IPS-18c (cell line): Measurements from ENCODE around the gene SPTBN4.
A peak's percentile ranks its signal among the peaks of the same experiment; 100 is the strongest.
"Not testable (repeated sequence)": the region's sequence is repeated elsewhere in the genome, so short reads cannot be mapped to it uniquely, and the experiment has no call there.

Experiments used
- H3K4me3 ChIP-seq: 2 replicates; pipeline ENCODE4 v1.7.0; 2013; ENCODE audit warnings: low read depth, mild to moderate bottlenecking, low read length, moderate library complexity; ENCODE audit not compliant: insufficient read depth
- H3K9me3 ChIP-seq: one replicate; pipeline ENCODE4 v1.6.1; 2013; ENCODE audit warnings: mild to moderate bottlenecking, low read length, moderate library complexity; ENCODE audit not compliant: control insufficient read depth, insufficient read depth

Gene SPTBN4

DNA sequence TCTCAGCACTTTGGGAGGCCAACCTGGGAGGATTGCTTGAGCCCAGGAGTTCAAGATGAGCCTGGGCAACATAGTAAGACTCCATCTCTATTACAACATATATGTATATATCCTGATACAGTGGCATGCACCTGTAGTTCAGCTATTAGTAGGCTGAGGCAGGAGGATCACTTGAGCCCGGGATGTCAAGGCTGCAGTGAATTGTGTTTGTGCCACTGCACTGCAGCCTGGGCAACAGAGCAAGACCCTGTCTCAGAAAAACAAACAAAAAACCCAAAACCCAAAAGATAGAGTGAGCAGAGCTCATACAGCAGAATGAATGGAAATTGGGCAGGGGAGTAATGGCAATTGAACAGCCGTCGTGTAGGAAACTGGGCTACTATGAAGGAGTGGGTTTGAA lies 92.6 kb downstream of the SPTBN4 start:
- Histone ChIP-seq H3K9me3 (peaks cover 2% of the 10 kb centered on the region), H3K4me3 (no peak overlapping the region)

- no peak overlapping the region for H3K4me3 ChIP-seq
- no peaks in the 10 kb centered on the region for H3K9me3 ChIP-seq
Measured at GRCh38 chr19:40560092-40560507, 93.3 kb downstream of the SPTBN4 start.

- Histone ChIP-seq H3K9me3 (no peaks in the 10 kb centered on the region), H3K4me3 (no peak overlapping the region)
Measured at GRCh38 chr19:40561947-40562346, 95.1 kb downstream of the SPTBN4 start.

GRCh38 chr19:40564535-40564934 lies 97.7 kb downstream of the SPTBN4 start:
- not testable (repeated sequence) for H3K9me3 ChIP-seq, H3K4me3 ChIP-seq

DNA sequence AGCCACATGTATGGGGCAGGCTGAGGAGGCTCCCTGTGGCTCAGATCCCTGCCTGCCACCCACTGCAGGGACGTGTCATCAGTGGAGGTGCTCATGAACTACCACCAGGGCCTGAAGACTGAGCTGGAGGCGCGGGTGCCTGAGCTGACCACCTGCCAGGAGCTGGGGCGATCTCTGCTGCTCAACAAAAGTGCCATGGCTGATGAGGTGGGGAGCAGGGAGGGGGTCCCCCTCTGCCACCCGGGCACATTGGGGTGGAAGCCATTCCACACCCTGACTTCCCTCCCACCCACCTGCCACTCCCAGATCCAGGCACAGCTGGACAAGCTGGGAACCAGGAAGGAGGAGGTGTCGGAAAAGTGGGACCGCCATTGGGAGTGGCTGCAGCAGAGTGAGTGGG lies 98.6 kb downstream of the SPTBN4 start:
- H3K4me3 ChIP-seq: no peak overlapping the region
- no peaks in the 10 kb centered on the region for H3K9me3 ChIP-seq

- no peak overlapping the region for H3K4me3 ChIP-seq
- no peaks in the 10 kb centered on the region for H3K9me3 ChIP-seq
Measured at GRCh38 chr19:40565910-40566495, 99.2 kb downstream of the SPTBN4 start.

DNA sequence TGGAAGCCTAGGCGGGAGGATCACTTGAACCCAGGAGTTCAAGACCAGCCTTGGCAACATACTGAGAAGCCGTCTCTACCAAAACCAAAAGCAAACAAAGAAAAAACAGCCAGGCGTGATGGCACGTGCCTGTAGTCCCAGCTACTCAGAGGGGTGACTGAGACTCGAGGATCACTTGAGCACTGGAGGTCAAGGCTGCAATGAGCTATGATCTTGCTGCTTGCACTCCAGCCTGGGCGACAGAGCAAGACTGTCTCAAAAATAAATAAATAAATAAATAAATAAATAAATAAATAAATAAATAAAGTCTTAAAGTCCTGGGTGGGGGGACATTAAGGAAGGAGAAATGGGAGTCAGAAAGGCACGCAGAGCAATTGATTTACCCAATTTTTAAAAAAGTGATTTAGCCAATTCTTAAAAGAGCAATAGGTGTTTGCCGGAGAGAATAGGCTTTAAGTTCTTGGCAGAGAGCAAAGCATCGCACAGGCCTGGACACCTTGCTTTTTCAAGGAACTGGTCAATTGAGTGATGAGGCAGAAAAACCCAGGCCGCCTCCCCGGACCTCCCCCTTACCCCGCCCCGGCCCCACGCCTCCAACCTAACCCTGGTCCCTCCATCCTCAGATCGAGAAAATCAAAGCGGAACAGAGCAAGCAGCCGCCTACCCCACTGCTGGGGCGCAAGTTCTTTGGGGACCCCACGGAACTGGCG lies 100.4 kb downstream of the SPTBN4 start:
- H3K4me3 ChIP-seq: peak overlapping the region; percentile 43; the same call in 1 of the 2 replicates
- no peaks in the 10 kb centered on the region for H3K9me3 ChIP-seq

DNA sequence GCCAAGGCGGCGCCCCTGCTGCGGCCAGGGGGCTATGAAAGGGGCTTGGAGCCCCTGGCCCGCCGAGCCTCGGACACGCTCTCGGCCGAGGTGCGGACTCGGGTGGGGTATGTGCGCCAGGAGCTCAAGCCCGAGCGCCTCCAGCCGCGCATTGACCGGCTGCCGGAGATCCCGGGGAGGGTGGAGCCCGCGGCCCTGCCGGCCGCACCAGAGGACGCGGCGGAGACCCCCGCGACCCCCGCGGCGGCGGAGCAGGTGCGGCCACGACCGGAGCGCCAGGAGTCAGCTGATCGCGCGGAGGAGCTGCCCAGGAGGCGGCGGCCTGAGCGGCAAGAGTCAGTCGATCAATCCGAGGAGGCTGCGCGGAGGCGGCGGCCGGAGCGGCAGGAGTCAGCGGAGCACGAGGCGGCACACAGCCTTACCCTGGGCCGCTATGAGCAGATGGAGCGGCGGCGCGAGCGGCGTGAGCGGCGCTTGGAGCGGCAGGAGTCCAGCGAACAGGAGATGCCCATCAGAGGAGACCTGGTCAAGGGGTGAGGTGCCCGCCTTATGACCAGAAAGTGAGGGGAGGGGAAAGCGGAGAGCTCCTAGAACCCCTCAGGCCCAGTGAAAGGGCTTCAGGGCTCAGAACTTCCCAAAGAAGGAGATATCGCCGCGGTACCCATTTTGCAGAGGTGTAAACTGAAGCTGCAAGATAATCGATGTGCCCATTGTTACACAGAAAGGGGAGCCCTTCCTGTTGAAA lies 101.1 kb downstream of the SPTBN4 start:
- H3K4me3 ChIP-seq: peak overlapping the region; percentile 43

DNA sequence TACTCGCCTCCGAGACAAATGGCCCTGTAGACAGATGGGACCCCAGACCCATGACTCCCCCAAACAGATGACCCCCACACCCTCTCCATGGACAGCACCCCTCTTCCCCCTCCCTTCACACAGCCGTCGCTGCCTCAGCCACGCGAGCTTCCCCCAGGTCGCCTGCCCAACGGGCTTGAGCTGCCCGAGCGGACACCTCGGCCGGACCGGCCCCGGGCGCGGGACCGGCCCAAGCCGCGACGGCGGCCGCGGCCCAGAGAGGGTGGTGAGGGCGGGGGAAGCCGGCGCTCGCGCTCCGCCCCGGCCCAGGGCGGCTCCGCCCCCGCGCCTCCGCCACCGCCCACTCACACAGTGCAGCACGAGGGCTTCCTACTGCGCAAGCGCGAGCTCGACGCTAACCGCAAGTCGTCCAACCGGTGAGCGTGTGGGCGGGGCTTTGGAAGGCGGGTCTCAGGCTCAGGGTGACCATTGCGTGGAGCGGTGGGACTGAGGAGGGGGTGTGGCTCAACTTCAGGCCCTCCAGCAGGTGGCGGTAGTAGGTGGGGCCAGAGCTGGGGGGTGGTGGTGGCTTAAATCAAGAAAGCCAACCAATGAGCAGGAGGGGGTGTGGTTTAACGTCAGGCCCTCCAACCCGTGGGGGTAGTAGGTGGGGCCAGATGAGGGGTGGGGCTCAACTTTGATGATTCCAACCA lies 103.7 kb downstream of the SPTBN4 start:
- H3K9me3 ChIP-seq: no peaks in the 10 kb centered on the region
- peak overlapping the region; percentile 57 for H3K4me3 ChIP-seq

More for the DNA sequence above, 101.1 kb downstream of the SPTBN4 start:
- no peaks in the 10 kb centered on the region for H3K9me3 ChIP-seq

DNA sequence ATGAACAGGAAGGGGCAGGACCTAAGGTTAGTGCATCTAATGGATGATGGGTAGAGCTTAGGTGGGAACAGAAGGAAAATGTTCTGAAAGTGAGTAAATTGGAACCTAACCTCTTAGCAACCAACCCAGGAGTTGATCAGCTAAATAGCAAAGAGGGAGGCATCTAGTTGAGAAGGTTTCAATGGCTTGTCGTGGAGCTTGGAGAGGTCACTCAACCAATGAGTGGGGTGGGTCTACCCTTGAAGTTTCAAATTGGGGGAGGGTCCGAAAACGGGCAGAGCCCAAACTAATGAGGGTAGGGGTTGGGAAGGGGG lies 104.2 kb downstream of the SPTBN4 start:
- H3K4me3 ChIP-seq: 0 out of 2 replicates have a peak overlapping the region, but pooled peaks have one; percentile 21
- no peaks in the 10 kb centered on the region for H3K9me3 ChIP-seq

DNA sequence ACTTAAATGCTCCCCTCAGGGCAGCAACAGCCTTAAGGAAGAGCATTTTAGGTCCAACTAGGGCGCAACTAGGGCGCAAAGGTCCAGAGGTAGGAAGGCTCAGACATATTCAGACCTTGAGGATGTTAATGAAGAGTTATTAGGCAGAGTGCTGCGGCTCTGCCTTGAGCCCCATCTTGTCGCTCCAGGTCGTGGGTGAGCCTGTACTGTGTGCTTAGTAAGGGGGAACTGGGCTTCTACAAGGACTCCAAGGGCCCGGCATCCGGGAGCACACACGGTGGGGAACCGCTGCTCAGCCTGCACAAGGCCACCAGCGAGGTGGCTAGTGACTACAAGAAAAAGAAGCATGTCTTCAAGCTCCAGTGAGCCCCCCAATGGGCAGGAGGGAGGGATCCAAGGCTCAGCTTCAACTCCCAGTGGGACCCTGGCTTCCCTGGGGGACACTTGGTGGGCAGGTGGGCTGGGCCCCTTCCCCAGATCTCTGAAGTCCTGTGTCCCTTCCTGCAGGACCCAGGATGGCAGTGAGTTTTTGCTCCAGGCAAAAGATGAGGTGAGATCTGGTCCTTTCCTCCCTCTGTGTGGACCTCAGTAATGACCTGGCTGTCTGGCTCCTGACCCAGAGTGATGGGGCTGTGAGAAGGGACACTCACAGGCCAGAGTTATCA lies 105.2 kb downstream of the SPTBN4 start:
- no peaks in the 10 kb centered on the region for H3K9me3 ChIP-seq
- no peak overlapping the region for H3K4me3 ChIP-seq

- Histone ChIP-seq H3K9me3 (no peaks in the 10 kb centered on the region), H3K4me3 (peak overlapping the region; percentile 82; the same call in 1 of the 2 replicates)
Measured at GRCh38 chr19:40575326-40575725, 108.5 kb downstream of the SPTBN4 start.

DNA sequence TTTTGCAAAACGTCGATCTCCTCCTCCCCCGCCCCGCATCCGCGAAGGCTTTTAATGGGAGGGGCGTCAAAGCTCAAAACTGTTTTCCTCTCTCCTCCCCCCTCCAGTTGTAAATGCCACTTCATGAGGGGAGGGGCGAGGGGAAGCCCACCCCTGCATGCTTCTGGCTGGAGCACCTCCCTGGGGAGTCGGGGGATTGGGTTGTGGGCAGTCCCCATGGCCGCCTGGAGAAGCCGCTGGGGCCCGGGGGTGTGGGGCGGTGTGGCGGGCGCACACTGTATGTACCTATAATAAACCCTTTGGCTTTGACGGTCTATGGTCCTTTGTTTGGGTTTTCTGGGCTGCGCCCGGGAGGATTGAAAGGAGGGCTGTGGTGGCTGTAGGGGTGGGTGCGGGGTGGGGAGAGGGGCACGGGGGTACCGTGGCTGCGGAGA lies 109.4 kb downstream of the SPTBN4 start:
- Histone ChIP-seq H3K9me3 (no peaks in the 10 kb centered on the region), H3K4me3 (peak overlapping the region; percentile 82)

DNA sequence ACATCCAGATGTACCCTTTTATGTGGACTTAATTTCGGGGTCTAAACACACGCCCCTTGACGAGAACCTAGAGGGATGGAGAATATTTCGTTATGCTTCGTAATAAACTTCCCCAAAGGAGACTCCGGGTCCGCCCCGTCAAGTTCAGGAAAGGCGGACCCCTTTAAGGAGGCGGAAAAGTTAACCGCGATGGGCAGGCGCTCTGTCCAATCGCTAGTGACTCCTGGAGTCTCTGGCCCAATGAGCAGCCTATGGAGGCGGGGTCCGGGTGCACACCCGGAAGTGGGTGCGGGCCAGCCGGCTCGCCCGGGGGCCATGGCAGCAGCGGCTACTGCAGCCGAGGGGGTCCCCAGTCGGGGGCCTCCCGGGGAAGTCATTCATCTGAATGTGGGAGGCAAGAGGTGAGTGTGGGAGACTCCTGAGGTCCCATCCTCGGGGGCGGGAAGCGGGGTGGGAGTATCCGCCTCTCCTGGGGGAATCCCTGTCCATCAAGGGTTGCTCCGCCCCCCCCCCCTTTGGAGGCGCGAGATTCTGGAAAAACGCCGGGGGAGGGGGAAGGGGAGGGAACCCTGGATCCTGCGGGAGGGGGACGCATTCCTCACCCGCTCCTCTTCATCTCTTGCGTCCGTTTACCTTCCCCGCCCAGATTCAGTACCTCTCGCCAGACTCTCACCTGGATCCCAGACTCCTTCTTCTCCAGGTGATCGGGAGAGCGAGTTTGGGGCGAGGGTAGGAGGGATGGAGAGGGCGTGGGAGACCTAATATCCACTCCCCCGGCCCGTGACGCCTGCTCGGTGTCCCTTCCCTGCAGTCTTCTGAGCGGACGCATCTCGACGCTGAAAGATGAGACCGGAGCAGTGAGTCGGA lies 110.0 kb downstream of the SPTBN4 start, which contains the start of gene SHKBP1:
Gene SHKBP1, plus strand, starts transcription at position 289 of the 867 bp plus-strand sequence. Its CDS starts 27 bp downstream, at position 316.
- H3K9me3 ChIP-seq: no peaks in the 10 kb centered on the region
- H3K4me3 ChIP-seq: peak within 1 kb of the TSS; percentile 82

DNA sequence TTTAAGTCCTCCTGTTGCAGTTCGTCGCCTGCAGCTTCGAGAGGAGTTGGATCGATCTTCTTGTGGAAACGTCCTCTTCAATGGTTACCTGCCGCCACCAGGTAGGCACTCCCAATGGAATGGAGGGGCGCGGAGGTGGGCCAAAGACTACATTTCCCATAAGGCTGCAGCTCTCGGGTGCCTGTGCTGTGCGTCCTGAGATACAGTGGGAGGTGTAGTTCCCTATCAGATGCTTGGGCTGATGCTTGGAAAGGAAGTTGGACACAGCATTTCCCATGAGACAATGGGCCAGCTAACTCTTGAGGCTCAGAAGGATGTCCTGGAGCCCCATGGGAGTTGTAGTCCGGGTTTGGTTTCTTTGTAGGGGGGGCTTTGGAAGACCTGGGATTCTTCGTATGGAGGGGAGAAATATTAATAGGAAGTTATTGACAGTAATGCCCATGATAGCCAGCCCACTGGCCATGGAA lies 111.7 kb downstream of the SPTBN4 start:
- Histone ChIP-seq H3K4me3 (no peak overlapping the region; the same call in 1 of the 2 replicates), H3K9me3 (no peaks in the 10 kb centered on the region)

DNA sequence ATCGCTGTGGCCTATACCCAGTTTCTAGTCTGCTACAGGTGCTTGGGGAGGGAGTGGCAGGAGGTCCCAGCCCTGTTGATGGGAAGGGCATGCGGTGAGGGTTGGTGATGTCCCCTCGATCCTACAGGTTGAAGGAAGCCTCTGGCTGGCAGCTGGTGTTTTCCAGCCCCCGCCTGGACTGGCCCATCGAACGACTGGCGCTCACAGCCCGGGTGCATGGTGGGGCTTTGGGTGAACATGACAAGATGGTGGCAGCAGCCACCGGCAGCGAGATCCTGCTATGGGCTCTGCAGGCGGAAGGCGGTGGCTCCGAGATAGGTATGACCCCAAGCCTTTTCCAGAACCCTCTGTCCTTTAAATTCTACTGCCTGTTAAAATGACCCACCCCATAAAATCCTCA lies 113.8 kb downstream of the SPTBN4 start:
- H3K9me3 ChIP-seq: no peaks in the 10 kb centered on the region
- H3K4me3 ChIP-seq: no peak overlapping the region
